Activated CD4-positive, alpha-beta T cell treated with anti-CD3 and anti-CD28 coated beads for 48 hours (primary cell): ENCODE results near the gene ZSCAN16.

ENCODE experiments used
- DNase-seq: peaks from one replicate; pipeline ENCODE4 v3.0.0-alpha.2; 2020

Gene ZSCAN16

DNA sequence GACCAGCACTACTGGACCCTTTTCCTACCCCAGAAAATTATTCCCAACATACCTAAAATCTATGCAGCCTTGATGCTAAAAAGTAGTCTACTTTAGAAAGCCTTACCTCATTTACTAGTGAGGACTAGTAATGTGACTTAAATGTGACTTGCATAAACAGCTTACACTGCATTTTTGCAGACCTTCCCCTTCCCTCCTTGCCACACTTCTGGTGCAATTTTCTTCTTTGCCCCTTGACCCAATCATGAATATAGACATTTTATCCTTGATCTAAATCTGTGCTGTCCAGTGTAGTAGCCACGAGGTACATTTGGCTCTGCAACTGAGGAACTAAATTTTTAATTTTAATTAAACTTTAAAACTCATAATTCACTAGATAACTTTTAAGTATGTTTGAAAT, 10.3 kb downstream of the ZSCAN16 start:
- no peak for DNase-seq

DNA sequence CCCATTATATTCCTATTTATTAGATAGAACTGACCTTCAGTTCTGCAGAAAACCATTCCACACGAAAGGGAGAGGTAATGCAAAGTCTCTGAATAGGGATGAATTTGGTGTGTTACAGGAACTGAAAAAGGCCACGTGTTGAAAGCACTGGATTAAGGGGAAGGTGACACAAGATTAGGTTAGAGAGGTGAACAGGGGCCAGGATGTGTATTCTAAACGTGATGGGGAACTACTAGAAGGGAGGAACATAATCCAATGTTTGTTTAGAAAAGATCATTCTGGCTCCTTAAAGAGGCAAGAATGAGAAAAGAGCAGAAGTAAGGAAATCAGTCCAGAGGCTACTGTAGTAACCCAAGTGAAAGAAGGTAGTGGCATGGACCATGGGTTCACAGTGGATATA, 11.0 kb downstream of the ZSCAN16 start:
- DNase-seq = no peak

DNA sequence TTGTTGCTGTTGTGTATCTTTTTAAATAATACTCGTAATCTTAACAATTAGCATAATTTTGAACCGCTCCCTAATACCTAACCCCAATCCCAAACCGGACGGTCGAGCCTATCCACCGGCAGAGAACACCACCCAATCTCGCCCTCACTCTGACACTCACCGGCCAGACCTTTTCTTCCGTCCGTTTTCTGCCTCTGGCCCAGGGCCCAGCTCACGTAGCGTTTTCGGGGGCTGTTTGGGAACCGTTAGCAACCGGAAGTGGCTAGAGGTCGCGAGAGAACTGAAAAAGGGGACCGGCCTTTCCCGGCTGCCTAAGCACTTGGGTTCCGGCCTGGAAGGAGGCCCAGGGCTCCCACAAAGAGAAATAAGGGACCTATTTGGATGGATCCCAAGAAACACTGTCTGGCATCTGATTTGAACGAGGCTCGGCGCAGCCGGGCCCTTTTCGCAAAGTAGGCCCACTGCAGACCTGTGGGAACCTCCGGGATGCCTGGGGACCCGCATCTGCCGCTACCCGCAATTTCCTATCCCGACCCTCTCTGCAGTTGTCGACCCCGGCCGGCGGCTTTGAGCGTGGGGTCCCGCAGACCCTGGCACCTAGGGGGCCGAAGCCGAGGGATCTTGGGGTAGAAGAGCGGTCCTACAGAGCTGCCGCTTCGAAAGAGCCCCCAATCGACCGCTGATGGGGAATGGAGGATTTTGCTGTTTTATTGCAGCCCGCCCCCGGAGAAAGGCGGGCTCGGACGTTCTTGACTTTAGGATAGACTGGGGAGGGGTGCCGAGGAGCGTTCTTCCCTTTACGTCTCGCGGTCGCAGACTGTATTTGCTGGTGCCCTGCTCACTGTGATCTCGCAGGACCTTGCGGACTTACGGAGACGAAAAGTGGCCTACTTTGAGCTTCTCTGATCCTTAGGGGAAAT, 12.4 kb downstream of the ZSCAN16 start:
- peak; percentile 86 for DNase-seq

DNA sequence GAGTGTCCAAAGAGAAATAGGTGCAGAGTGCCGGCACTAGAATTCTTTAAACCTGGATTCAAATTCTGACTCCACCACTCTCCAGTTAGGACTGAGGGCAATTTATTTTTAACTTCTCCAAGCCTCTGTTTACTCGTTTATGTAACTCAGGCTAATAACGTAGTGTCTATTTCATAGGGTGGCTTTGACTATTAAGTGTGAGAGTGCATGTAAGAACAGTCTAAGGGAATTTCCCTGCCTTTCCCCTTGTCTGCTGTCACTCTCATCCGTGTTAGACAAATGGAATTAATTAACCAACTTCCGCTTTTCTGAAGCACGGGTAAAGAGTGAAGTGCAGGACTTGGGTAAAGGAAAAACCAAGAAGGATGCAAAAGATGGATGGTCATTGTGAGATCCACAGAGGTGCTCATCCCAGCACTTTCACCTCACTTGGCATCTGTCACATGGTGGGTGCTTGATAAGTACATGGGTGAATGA, 13.1 kb downstream of the ZSCAN16 start:
- DNase-seq = peak; percentile 19

DNA sequence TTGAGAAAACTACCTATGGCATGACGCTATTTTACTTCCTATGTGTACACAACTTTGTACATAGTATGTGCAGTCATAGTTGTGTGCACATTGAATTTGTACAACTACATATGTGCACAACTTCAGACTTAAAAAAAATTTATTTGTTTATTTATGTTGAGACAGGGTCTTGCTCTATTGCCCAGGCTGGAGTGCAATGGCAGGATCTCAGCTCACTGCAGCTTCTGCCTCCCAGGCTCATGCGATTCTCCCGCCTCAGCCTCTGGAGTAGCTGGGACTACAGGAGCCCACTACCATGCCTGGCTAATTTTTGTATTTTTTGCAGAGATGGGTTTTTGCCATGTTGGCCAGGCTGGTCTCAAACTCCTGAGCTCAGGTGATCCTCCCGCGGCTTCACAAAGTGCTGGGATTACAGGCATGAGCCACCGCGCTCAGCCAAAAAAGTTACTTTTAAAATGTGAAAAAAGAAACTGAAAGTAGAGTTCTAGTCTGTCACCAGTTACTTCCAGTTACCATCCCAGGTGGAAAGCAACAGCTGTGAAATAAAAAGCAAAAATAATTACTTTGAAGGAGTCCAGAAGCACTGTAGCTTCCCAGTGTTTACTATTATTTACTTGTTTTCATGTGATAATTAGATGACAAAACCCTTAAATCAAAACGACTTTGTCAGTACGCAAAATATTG, 15.6 kb downstream of the ZSCAN16 start:
- no peak for DNase-seq

DNA sequence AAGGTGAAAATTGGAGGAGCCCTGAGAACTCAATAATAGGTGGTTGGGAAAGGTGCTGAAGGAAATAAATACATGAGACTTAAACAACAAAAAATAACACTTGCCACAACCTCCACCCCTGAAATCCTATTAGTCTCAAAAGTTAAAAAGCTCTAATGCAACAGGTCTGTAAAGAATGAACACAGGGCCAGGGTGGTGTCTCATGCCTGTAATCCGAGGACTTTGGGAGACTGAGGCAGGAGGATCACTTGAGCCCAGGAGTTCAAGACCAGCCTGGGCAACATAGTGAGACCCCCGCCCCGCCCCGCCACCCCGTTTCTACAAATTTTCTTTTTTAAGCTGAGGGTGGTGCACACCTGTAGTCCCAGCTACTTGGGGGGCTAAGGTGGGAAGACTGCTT, 16.2 kb downstream of the ZSCAN16 start:
- no peak for DNase-seq

DNA sequence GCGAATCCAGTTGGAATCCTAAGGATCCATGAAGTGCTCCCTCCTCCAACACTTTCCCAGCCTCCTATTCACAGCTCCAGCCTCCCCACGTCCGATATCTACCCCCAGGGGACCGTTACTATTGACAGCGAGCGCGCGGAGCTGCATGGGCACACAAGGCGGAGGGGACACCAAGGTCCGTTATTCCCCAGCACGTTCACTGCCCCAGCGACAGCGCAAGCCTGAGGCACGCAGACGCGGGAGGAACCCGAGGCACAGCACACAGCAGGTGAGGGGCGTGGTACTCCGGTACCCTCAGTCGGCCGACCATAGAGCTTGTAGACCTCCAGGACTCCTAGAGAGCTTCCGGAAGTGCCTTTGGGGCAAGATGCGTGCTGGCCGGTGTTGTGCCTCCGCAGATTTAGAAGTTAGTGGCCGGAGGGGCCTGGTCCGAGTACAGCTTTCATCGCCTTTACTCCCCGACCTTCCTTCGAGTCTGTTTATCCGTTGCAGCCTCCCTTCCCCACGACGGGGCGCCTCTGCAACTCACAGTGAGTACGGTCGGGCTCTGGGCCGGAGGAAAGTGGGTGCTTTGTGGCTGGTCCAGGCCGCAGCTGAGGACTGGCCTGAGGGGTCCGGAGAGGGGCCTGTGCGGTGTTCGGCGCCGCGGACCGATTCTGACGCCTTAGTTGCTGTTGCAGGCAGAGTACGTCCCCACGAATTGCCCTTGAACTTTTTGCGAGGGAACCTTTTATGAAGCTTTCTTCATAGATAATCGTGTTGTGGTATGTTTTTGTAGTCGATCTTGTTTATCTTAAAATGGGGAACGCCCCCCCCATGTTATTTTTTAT, 17.3 kb downstream of the ZSCAN16 start, which contains the start of gene ZKSCAN8:
Gene ZKSCAN8 (plus strand): TSS at position 384 of the 830 bp plus-strand sequence. CDS start 6,525 bp downstream, outside the sequence.
- peak; percentile 87 for DNase-seq

DNA sequence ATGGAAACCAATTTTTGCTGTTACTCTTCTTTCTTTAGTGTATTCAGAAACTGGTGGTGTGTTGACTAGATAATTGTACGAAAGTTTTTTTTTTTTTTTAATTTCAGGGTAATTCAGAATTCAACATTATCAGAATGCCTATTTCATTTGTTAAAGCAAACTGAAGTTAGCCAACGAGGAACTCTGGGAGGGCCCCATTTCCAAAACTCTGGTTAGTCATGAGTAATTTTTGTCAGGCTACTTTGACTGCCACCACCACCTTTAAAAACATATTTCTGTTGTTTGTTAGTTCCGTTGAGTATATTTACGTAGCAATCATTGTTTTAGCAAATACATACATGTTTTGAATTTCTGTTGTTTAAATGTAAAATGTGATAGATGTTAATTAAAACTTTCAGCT, 18.0 kb downstream of the ZSCAN16 start:
- DNase-seq = no peak

DNA sequence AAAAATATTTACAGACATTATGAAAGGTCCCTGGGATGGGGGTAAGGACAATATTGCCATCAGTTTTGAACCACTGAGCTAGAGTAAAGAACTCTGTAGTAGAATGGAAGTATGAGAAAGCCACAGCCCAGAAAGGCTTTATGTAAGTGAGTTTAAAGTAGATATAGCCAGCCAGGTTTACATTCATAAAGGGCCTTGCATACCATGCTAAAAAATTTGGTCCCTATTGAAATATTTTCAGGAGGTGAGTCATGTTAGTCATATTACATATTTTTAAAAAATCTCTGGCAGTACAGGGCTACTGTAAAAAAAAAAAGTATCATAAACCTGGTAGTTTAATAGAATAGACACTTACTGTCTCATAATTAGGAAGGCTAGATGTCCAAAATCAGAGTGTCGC, 20.8 kb downstream of the ZSCAN16 start:
- no peak for DNase-seq

DNA sequence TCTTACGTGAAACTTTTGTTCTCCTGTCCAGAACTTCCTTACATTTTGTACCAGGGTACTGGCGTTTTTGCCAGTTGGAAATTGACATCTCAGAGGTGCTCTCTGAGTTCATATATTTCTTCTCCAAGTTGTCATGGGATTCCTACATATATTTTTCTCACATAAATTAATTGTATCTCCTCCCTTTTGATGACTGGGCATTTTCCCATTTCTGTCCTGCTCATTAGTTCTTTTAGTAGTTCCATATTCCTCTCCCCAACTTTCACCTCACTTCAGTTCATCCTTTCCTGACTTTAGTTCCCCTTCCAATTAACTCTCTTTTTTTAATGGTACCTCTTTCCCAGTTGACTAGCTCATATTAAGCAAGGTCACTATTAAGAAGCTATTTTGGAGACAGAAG, 28.1 kb downstream of the ZSCAN16 start:
- no peak for DNase-seq

DNA sequence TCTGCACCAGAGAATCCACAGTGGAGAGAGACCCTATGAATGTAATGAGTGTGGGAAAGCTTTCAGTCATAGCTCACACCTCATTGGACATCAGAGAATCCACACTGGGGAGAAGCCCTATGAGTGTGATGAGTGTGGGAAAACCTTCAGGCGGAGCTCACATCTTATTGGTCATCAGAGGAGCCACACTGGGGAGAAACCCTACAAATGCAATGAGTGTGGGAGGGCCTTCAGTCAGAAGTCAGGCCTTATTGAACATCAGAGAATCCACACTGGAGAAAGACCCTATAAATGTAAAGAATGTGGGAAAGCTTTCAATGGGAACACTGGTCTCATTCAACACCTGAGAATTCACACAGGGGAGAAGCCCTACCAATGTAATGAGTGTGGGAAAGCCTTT, 29.1 kb downstream of the ZSCAN16 start:
- no peak for DNase-seq

DNA sequence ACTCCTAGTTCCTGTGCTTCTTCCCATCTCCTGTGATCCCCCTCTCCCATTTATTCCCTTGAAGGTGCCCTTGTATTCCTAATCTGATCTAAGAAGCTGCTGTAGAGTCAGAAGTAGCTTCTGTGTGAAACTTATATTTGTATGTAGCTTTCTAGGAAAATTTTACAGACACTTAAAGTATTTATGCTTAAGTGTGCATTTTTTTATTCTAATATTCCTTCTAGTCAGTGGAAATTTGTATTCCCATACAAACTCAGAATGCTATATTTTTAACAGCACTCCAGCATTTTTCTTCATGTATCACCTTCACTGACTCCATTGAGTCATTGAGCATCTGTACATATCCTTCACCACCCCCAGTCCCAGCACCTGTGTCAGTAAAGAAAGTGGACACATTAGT, 29.9 kb downstream of the ZSCAN16 start:
- no peak for DNase-seq

DNA sequence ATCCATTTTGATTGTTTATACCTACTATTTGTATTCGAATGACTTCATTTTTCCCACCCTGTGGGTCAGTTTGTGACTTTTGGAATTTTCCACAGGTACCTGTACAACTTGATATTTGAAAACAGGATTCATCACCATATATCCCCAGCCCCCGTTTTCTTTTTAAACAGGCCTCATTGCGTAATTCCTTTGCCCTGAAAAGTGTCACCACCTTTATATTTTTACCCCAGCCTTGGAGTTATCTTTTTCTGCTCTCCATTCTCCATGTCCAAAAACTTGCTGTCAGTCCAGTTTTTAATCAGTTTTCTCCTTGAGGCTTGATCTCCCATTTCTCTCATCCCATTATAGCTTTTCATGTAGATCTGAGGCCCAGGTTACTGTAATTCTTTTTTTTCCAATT, 33.9 kb downstream of the ZSCAN16 start:
- no peak for DNase-seq

DNA sequence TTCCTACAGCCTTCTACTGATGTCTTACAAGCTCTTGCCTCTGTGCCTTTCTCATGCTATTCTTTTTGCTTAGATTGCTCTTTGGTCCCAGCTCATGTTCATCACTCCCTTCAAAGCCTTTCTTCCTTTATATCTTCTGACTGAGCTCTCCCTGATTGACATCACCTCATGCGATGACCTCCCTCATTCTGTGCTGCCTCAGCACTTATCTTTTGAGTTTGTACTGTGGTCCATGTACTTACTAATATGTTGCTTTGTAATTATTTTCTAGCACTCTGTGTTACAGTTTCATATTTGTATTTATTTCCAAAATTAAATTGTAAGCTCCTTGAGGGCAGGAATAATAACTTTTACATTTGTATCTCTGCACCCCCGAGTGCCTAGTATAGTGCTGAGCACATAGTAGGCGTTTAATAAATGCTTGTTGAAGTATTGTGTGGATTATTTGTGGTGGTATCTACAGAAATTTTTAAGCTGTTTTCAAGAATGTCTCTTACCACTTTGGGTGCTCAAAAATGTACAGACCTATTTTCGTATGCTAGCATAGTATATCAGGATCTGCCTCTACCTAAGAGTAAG, 34.7 kb downstream of the ZSCAN16 start:
- DNase-seq = no peak

DNA sequence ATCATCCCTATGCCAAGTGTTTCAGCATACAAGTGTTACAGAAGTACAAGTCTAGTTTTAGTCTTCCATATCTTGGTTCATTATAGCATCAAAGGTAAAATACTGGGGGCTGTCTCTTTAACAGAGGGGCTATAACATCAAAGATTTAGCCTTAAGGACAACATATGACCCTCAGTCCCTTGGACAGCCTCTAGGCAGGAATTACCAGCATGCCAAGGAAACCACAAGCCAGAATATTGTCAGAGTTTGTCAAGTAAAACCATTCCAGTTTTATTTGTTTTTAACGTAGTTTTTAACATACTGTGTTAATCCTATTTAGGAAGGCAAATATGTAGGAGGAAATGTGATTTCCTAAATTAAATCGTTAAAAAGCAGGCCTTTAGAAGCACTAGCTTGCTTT, 35.8 kb downstream of the ZSCAN16 start:
- no peak for DNase-seq

DNA sequence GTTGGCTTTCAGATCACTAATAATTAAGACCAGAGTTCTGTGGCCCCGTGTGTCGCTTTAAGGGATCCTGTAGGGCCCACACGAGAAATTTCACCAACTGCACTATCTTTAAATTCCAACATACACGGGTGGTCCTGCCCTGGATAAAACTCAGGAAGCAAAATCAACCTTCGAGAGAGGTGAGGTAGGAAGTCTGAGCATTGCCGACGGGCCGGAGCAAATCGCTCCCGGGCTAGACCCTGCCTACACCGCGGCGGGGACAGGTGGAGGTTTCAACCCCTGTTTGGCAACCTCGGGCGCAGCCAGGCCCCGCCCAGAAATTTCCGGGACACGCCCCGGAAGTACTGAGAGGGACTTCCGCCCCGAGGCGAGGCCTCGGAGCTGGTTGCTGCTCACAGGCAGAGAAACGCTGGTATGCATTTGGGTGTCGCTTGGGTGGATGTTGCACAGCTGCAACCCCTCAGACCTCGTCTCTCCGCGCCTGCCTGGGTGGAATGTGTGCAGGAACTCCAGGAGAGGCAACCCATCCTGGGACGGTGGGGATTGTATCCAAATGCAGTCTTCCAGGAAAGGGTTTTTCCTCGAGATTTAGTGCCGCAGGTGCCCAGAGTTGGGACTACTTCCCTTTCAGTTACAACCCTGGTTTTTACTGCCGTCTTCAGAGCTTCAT, 37.1 kb downstream of the ZSCAN16 start:
- peak; percentile 92 for DNase-seq

DNA sequence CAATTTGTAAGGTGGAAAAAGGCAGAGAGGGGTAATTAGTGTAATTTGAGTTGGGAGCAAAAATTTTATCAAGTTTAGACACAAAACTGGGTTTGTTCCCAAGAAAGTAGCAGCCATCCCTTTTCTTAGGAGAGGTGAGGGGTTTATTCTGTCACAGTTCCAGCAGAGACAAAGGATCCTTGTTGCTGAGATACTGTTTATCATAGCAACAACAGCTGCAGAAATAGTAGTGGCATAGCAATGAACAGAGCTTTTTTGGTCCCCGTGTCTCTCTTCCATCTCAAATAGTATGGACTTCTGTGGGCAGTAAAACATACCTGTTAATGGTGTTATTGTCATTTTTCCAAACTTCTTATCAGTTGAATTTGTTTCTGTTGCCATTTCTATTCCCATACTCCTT, 41.2 kb downstream of the ZSCAN16 start:
- DNase-seq = no peak

DNA sequence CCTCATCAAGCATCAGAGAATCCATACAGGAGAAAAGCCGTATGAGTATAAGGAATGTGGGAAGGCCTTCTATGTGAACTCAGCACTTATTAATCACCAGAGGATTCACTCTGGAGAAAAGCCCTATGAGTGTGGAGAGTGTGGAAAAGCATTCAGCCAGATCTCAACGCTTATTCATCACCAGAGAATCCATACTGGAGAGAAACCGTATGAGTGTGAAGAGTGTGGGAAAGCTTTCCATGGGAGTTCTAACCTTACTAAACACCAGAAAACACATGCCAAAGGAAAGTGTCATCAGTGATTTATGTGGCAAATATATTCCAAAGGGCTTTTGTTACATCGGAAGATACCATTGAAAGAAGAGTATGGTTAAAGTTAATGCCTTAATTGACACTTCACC, 42.7 kb downstream of the ZSCAN16 start:
- no peak for DNase-seq

DNA sequence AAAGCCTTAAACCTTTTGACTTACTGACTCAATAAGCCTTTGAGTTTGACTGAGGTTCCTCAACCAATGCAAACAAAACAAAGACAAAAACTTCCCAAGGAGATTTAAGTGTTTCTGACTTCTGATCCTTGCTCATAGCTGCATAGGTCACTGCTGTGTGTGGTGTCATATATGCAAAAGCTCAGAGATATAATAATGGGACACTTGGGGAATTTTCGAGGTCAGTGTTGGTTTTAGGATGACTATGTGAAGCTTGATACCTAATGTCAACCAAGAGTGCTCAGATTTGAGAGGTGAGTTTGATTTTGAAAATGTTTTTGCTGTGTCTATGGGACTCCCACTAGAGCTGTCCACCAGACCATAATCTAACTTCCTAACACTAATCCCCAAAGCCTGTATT, 43.5 kb downstream of the ZSCAN16 start:
- DNase-seq = no peak

DNA sequence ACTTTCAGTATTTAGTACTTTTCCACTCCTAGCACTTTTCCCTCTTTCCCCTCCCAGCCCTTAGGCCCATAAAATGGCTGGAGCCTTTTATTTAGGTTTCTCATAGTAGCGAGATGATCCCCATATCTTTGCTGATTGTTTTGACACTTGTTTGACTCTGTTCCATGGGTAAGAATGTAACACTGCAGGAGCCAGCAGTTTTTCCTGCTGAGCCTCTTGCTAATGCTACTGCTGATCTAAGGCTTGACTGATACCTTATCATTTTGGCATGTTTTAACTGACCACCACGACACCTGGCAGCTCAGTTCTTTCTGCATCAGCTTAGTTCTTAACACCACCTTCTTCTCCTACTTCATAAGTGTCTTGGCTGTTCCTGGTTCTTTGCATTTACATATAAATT, 46.9 kb downstream of the ZSCAN16 start:
- no peak for DNase-seq

DNA sequence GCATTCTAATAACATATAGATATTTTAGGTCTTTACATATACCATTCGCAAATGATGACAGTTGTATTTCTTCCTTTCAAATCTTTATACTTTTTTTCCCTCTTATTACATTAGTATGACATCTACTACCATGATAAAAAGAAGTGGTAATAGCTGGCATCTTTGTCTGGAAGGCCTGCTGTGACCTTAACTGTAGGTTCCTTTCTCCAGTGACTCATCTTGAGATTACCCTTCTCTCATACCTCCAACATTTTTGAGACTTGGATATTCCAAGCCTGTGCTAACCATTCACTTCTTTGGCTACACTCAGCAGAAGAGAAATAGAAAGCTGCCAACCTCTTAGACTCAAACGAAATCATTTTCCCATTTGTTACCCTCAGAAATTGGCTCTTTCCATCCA, 47.6 kb downstream of the ZSCAN16 start:
- DNase-seq = no peak

DNA sequence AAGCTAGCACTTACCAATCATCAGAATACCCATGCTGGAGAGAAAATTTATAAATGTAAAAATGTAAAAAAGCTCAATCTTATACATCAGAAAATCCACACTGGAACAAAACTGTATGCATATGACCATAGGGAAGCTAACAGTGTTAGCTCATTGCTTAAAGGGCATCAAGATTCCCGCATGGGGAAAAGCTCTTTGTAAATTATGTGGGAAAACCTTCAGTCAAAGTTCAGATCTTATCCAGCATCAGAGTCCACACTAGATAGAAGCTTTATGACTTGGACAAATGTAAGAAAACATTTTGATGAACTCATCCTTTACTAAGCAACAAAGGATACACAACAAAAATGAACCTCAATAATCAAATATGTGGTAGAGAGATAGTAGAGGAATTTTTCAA, 52.0 kb downstream of the ZSCAN16 start:
- DNase-seq = no peak
